ENCODE results near the gene SEL1L2. TPM values are rescaled to one million over a fixed set of nuclear protein-coding genes. Genes with fewer than 3 reads are reported as not detected.

The SEL1L2 gene
- polyA plus RNA-seq, 1 experiment: 0.38 TPM

- Histone ChIP-seq H3K4me3 (ENCODE audit: low read depth, low read length) (no peak overlapping the region), H3K36me3 (ENCODE audit: control insufficient read depth, insufficient read depth, low read length) (no peaks in the 10 kb centered on the region), H3K27me3 (ENCODE audit: control insufficient read depth, insufficient read depth, low read length) (no peaks in the 10 kb centered on the region)
- DNase-seq (ENCODE audit: low read depth): no peak
- ChIA-PET CTCF (no interaction called here), POLR2A (no interaction called here)
- TF ChIP-seq CTCF (IDR thresholded peaks at IDR 0.05; ENCODE audit: insufficient read depth, low read depth, low read length): no peak
Observed at GRCh38 chr20:13844296-13844695, 146.1 kb downstream of the SEL1L2 start.

GRCh38 chr20:13841206-13841605 is 149.2 kb downstream of the SEL1L2 start:
- H3K27me3 ChIP-seq (ENCODE audit: control insufficient read depth, insufficient read depth, low read length): no peaks in the 10 kb centered on the region
- H3K36me3 ChIP-seq (ENCODE audit: control insufficient read depth, insufficient read depth, low read length): no peaks in the 10 kb centered on the region
- no peak for TF ChIP-seq CTCF (IDR thresholded peaks at IDR 0.05; ENCODE audit: insufficient read depth, low read depth, low read length)
- ChIA-PET CTCF (interaction anchor here (3.0 kb wide), 1 partner anchor 21 kb away, joined by 13 read pairs; no protein-coding TSS in a partner anchor), POLR2A (no interaction called here)
- DNase-seq (ENCODE audit: low read depth): no peak
- no peak overlapping the region for H3K4me3 ChIP-seq (ENCODE audit: low read depth, low read length)

DNA sequence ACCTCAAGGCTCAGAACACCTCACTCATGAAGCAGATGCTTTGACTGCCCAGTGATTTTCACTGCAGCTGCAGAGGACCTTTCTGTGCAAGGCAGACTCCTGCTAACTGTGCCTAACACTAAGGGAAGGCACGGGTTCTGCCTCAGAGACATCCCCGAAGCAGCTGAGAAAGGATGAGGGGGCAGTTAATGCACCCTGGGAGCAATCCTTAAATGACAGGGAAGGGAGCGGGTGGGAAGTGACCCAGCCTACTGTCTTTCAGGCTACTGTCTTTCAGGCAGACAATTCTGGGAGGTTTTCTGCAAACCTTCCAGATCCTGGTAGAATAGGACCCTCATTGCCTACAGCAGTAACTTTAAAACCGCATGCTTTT is 150.3 kb downstream of the SEL1L2 start:
- TF ChIP-seq CTCF (IDR thresholded peaks at IDR 0.05; ENCODE audit: insufficient read depth, low read depth, low read length): no peak
- ChIA-PET POLR2A (no interaction called here), CTCF (interaction anchor here (3.0 kb wide), 1 partner anchor 20 kb away, joined by 13 read pairs; no protein-coding TSS in a partner anchor)
- H3K36me3 ChIP-seq (ENCODE audit: control insufficient read depth, insufficient read depth, low read length): no peaks in the 10 kb centered on the region
- no peak for DNase-seq (ENCODE audit: low read depth)
- no peak overlapping the region for H3K4me3 ChIP-seq (ENCODE audit: low read depth, low read length)
- no peaks in the 10 kb centered on the region for H3K27me3 ChIP-seq (ENCODE audit: control insufficient read depth, insufficient read depth, low read length)

GRCh38 chr20:13839421-13840092 is 150.9 kb downstream of the SEL1L2 start:
- no peak overlapping the region for H3K4me3 ChIP-seq (ENCODE audit: low read depth, low read length)
- CTCF ChIA-PET: interaction anchor here (3.0 kb wide), 1 partner anchor 19 kb away, joined by 13 read pairs; no protein-coding TSS in a partner anchor
- peak; percentile 87 for DNase-seq (ENCODE audit: low read depth)
- H3K36me3 ChIP-seq (ENCODE audit: control insufficient read depth, insufficient read depth, low read length): no peaks in the 10 kb centered on the region
- TF ChIP-seq CTCF (IDR thresholded peaks at IDR 0.05; ENCODE audit: insufficient read depth, low read depth, low read length): peak; percentile 17; the same call in 1 of the 2 replicates
- no peaks in the 10 kb centered on the region for H3K27me3 ChIP-seq (ENCODE audit: control insufficient read depth, insufficient read depth, low read length)
- POLR2A ChIA-PET: interaction anchor here (0.6 kb wide), 1 partner anchor 1231 kb away, joined by 3 read pairs; no protein-coding TSS in a partner anchor

DNA sequence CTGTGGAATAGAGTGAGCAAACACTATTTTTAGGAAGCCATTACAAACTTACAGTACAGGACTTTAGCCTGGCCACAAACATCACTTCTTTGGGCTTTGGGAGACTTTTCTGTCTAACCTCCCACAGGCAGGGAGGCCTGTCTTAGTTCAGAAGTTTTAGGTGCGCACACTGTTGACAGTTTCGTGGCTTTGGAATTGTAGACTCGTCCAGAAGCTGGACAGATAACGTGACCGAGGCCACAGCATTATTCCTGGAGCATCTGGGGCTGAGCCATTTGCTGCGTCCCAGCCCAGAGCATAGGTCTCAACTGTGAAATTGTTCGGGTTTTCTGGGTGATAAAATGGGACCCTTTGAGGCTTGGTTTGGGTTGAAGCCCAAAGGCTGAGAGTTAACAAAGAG is 151.8 kb downstream of the SEL1L2 start:
- CTCF ChIA-PET: no interaction called here

More for the DNA sequence above, 151.8 kb downstream of the SEL1L2 start:
- Histone ChIP-seq H3K4me3 (ENCODE audit: low read depth, low read length) (no peak overlapping the region), H3K36me3 (ENCODE audit: control insufficient read depth, insufficient read depth, low read length) (no peaks in the 10 kb centered on the region), H3K27me3 (ENCODE audit: control insufficient read depth, insufficient read depth, low read length) (no peaks in the 10 kb centered on the region)
- POLR2A ChIA-PET: interaction anchor here (0.6 kb wide), 1 partner anchor 1232 kb away, joined by 3 read pairs; no protein-coding TSS in a partner anchor
- no peak for TF ChIP-seq CTCF (IDR thresholded peaks at IDR 0.05; ENCODE audit: insufficient read depth, low read depth, low read length)
- no peak for DNase-seq (ENCODE audit: low read depth)
